GM13976 (cell line): ENCODE measurements around the gene TAF1D.

Experiments
- DNase-seq: peaks from one replicate; pipeline ENCODE4 v3.0.0; 2012; ENCODE audit warnings: low spot score
- CTCF ChIP-seq: IDR thresholded peaks from 2 replicates; pipeline ENCODE4 v1.5.1; 2012; ENCODE audit warnings: borderline replicate concordance, mild to moderate bottlenecking; ENCODE audit not compliant: insufficient read depth; ENCODE audit errors: extremely low read depth, missing control alignments, control extremely low read depth
- in situ Hi-C: fragments of 300-500 bp; cut with MboI; formaldehyde crosslinking; loops from one replicate; pipeline ENCODE4 v1.12.0; 2022; ENCODE audit warnings: low sequenced_read_pairs, mixed read lengths, inconsistent platforms; ENCODE audit not compliant: unreplicated experiment

The TAF1D gene

GRCh38 chr11:93740730-93741093, 583 bp downstream of the TAF1D start:
- TF ChIP-seq CTCF: no peak
- in situ Hi-C loops: no loop called here
- DNase-seq: peak; percentile 49

- in situ Hi-C loops: no loop called here
- TF ChIP-seq CTCF: no peak
- no peak for DNase-seq
Measured at GRCh38 chr11:93740031-93740729, 1.1 kb downstream of the TAF1D start.

- DNase-seq: no peak
- TF ChIP-seq CTCF: no peak
Measured at GRCh38 chr11:93738647-93739081, 2.6 kb downstream of the TAF1D start.

GRCh38 chr11:93737904-93738612, 3.2 kb downstream of the TAF1D start:
- no peak for TF ChIP-seq CTCF
- DNase-seq: no peak
- in situ Hi-C loops: no loop called here

More at GRCh38 chr11:93738647-93739081, 2.6 kb downstream of the TAF1D start:
- in situ Hi-C loops: no loop called here

- DNase-seq: no peak
- in situ Hi-C loops: no loop called here
- no peak for TF ChIP-seq CTCF
Measured at GRCh38 chr11:93736129-93736528, 5.2 kb downstream of the TAF1D start.

GRCh38 chr11:93735627-93736026, 5.7 kb downstream of the TAF1D start:
- in situ Hi-C loops: no loop called here
- no peak for TF ChIP-seq CTCF
- DNase-seq: no peak
